GM19395 (cell line): ENCODE results near the gene DPM3.
"Not testable (repeated sequence)": the region's sequence is repeated elsewhere in the genome, so short reads cannot be mapped to it uniquely, and the experiment has no call there.

Source experiments
- ATAC-seq: cut with Tn5 transposase; IDR thresholded peaks from one replicate; pipeline ENCODE4 v1.9.1; 2021; ENCODE audit warnings: mild to moderate bottlenecking, moderate library complexity; ENCODE audit not compliant: unreplicated experiment

The DPM3 gene

DNA sequence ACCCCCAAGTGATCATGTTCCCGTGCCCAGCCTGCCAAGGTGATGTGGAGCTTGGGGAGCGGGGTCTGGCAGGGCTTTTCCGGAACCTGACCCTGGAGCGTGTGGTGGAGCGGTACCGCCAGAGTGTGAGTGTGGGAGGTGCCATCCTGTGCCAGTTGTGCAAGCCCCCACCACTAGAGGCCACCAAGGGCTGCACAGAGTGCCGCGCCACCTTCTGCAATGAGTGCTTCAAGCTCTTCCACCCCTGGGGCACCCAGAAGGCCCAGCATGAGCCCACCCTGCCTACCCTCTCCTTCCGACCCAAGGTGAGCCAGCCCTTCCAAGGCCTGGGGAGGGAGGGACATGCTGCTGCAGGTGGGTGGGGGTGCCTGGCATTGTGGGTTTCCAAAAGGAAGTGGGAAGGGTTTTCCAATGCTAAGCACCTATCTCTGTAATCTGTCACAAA, 35.6 kb upstream of the DPM3 start:
- no peak for ATAC-seq

GRCh38 chr1:155175281-155175926, 35.1 kb upstream of the DPM3 start:
- ATAC-seq, result no peak

DNA sequence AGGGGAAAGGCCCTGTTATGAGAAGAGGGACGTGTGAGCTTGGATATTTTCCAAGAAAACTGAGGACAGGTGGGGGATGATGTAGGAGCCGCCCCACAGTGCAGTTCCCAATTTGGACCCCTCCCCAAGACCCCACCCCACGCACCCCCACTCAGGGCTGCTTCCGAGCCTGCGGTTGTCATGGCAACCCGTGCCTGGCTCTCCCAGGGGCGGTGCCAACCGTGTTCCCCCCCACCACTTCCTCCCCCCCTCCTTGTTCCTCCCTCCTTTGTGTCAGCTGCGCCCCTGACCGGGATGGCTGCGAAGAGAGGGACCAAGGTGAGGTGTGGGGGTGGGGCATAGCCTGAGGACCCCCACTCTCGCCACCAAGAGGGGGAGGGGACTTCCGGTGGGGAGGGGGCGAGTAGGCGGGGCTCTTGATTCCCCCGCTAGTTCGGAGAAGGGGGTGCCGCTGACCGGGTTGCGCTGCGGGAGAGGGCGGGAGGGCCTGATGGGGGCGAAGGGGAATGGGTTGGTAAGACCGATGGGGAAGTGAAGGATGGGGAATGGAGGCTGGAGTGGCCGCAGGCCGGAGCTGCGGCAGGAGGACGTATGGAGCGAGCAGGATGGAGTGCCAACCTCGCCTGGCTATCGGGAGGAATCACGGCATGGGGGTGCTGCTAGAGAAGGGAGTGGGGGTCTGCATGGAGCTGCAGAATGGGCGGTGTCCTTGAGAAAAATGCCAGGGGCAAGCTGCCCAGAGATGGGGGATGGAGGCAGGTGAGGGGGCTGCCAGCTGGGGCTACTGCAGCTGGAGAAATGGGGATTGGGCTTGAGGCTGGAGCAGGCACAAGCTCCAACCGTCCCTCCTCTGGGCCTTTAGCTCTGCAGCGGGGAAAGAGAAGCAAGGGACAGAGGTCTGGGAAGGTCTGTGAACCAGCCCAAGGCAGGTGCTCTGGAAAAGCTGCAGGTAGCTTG, 34.3 kb upstream of the DPM3 start:
- ATAC-seq, result no peak

DNA sequence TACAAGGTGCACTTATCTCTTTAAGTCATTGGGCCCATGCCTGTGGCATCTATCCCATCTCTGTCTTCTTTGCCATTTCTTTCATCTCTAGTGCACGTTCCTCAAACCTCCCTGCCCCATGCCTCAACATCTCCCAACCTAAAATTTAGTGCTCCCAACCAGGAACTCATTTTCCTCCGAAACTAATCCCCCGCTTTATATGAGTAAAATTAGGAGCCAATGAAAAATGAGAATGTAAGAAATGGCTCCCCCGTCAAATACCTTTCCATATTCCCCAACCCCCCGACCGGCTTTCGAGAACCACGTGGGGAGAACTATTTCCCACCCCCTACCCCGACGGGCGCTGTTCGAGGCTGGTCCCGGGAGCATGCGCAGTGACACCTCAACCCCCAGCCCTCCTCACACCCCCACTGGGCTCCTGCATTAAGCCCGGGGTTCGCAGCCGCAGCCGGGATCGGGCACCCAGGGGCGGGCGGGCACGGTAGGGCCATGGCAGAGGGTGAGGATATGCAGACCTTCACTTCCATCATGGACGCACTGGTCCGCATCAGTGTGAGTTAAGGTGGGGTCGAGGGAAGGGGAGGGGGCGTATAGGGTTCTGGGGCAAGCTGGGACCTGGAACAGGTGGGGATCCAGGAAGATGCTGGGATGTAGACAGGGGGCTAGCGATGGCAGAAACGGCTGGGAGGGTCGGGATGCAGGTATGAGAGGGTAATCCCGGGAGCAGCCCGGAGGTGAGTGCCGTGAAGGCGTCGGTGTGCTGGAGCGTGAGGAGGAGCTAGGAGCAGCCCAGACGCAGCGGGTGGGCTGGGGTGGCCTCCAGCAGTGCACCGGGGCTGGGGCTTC, 33.4 kb upstream of the DPM3 start, which contains the start of gene TRIM46:
TSS of gene TRIM46 (plus strand) at position 372 of the 846 bp plus-strand sequence. CDS start at position 490, 118 bp downstream.
- ATAC-seq, result no peak

GRCh38 chr1:155172732-155173477, 32.6 kb upstream of the DPM3 start, which contains the start of gene KRTCAP2:
KRTCAP2 (minus strand) TSS chr1:155173304; CDS start chr1:155173224, 80 bp downstream.
- peak; percentile 76 for ATAC-seq

DNA sequence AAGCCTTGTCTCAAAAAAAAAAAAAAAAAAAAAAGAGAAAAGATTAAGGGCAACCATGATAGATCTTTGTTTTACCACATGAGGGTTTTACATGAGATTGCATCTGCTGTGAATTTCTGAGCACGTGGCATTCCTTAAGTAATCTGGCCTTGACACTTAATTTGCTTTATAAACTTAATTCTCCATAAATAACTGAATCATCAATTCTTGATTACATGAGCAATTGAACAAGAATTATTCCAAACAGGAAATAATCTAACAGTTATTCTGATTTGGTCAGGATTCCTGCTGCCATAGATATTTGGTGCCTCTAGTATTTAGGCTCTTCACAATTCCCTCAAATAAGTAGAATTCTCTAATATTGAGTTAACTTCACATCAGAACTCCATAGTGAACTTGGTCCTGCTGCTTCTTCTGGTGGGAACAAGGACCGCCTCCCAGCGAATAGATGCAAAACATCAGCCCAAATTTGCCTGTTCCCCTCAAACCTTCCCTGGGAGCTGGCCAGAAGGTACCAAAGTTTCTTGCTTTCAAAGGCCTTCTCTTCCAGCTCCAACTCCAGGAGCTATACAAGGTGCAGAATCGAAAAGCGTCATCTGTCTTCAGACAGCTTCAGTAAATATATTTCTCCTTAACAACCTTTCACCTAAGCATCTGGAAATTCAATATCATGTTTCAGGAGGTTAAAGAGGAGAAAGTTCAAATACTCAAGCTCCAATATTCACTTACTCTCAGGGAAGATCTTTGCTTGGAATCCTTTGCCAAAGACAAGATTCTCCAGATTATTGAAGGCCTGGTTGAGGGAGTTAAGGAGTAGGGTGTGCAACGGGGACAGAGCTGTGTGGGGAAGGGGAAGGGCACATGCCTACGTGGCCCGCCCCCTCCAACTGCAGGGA, 31.8 kb upstream of the DPM3 start:
- peak; percentile 20 for ATAC-seq

DNA sequence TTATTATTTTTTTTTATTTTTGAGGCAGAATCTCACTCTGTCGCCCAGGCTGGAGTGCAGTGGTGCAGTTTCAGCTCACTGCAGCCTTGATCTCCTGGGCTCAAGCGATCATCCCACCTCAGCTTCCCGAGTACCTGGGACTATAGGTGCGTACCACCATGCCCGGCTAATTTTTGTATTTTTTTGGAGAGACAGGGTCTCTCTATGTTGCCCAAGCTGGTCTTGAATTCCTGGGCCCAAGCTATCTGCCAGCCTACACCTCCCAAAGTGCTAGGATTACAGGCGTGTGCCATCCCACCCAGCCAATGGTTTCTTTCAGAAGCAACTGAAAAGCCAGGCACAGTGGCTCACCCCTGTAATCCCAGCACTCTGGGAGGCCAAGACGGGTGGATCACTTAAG, 30.5 kb upstream of the DPM3 start:
- no peak for ATAC-seq

DNA sequence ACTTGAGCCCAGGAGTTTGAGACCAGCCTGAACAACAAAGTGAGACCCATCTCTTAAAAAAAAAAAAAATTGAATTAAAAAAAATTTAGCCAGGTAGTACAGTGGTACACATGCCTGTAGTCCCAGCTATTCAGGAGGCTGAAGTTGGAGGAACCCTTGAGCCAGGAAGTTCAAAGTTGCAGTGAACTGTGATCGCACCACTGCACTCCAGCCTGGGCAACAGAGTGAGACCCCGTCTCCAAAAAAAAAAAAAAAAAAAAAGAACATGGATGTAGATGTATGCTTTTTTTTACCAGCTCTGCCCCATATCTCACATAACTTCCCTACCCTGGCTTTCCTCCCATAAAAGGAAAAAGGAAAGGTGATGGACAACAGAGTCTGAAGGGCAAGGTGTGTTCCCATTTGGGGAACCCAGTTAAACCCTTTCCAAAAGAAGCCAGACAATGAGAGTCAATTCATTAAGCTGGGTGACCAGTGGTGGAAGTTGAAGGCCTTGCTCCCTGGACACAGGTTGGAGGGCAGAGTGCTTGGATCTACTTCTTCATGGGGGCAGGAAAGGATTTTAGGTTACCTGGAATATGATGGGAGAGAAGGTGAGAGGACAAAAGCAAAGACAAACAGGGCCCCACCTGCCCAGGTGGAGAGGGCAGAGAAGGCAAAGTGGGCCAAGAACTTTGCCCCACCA, 29.9 kb upstream of the DPM3 start:
- no peak for ATAC-seq

DNA sequence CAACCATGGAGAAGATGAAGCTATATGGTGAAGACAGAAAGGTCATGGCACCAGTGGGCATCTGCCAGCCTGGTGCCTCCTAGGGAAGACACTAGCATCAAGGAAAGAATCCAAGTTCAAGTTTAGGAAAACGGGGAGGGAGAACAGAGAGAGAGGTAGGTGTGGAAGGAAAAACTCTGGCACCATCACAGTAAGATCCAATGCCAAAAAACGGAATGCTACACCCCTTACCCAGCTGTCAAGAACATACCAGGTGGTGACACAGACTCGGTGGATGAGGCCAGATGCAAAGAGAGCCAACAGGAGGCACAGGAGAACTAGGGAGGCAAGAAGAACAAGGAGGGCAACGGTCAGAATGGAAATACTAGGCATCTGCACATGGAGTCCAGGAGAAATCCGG, 29.2 kb upstream of the DPM3 start:
- ATAC-seq, result no peak

- ATAC-seq, result no peak
Measured at GRCh38 chr1:155168456-155169210, 28.3 kb upstream of the DPM3 start.

DNA sequence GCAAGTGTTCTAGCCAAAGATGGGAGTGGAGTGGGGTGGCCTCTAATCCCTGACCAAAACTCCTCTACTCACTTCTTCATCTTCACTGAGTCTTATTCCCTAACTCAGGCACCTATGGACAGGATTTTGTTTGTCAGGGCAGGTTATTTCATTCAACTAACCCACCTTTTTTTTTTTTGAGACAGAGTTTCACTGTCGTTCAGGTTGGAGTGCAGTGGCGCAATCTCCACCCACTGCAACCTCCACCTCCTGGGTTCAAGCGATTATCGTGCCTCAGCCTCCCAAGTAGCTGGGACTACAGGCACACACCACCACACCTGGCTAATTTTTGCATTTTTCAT, 27.7 kb upstream of the DPM3 start:
- not testable (repeated sequence) for ATAC-seq

GRCh38 chr1:155167166-155168104, 27.1 kb upstream of the DPM3 start:
- no peak for ATAC-seq

GRCh38 chr1:155166471-155167165, 26.3 kb upstream of the DPM3 start:
- ATAC-seq, result no peak

- ATAC-seq, result no peak
Measured at GRCh38 chr1:155166051-155166470, 25.7 kb upstream of the DPM3 start.

- ATAC-seq, result not testable (repeated sequence)
Measured at GRCh38 chr1:155164625-155165024, 24.3 kb upstream of the DPM3 start.

- not testable (repeated sequence) for ATAC-seq
Measured at GRCh38 chr1:155163785-155164184, 23.5 kb upstream of the DPM3 start.
